DND-41 (cell line): Measurements from ENCODE around the gene ATXN7L1.

Experiments used
- ATAC-seq: fragments of 200-7000 bp; cut with Tn5 transposase; 3 replicates; pipeline ENCODE4 v1.9.1; 2021; ENCODE audit warnings: low read depth; ENCODE audit not compliant: insufficient read depth
- DNase-seq: peaks from one replicate; pipeline ENCODE4 v3.0.0-alpha.2; 2020
- H2AFZ ChIP-seq: 2 replicates; pipeline ENCODE4 v1.6.0; 2012; ENCODE audit warnings: low read depth, low read length
- H3K27ac ChIP-seq: 2 replicates; pipeline ENCODE4 v1.5.1; 2012; ENCODE audit warnings: low read length, inconsistent platforms
- H3K27me3 ChIP-seq: fragments of 200-600 bp; sonication (generic); 2 replicates; pipeline ENCODE4 v1.6.0; 2012; ENCODE audit warnings: low read length, mild to moderate bottlenecking, inconsistent platforms; ENCODE audit not compliant: insufficient read depth, poor library complexity
- H3K36me3 ChIP-seq: 2 replicates; pipeline ENCODE4 v1.5.1; 2012; ENCODE audit warnings: low read length, inconsistent platforms; ENCODE audit not compliant: insufficient read depth
- H3K4me1 ChIP-seq: 2 replicates; pipeline ENCODE4 v1.5.1; 2012; ENCODE audit warnings: mild to moderate bottlenecking, low read length; ENCODE audit not compliant: insufficient read depth
- H3K4me2 ChIP-seq: 2 replicates; pipeline ENCODE4 v1.6.0; 2012; ENCODE audit warnings: mild to moderate bottlenecking, moderate library complexity, low read length, inconsistent platforms; ENCODE audit not compliant: insufficient read depth
- H3K4me3 ChIP-seq, 2 experiments: fragments of 200-600 bp in 1 of 2; shearing (Covaris generic) in 1 of 2; 2 replicates each; pipeline ENCODE4 v1.5.1; 2012 to 2016; ENCODE audit warnings: inconsistent platforms in 2 of 2, low read length in 2 of 2, mild to moderate bottlenecking in 2 of 2, low read depth in 1 of 2, moderate library complexity in 1 of 2
- H3K79me2 ChIP-seq: 2 replicates; pipeline ENCODE4 v1.6.0; 2012; ENCODE audit warnings: low read length, inconsistent platforms; ENCODE audit not compliant: insufficient read depth
- H3K9ac ChIP-seq: 2 replicates; pipeline ENCODE4 v1.6.0; 2012; ENCODE audit warnings: low read depth, mild to moderate bottlenecking, inconsistent platforms, low read length, moderate library complexity
- H3K9me3 ChIP-seq: 2 replicates; pipeline ENCODE4 v1.5.1; 2012; ENCODE audit warnings: low read length, moderate library complexity, mild to moderate bottlenecking, inconsistent platforms; ENCODE audit not compliant: insufficient read depth, severe bottlenecking
- H4K20me1 ChIP-seq: 2 replicates; pipeline ENCODE4 v1.6.0; 2012; ENCODE audit warnings: low read length; ENCODE audit not compliant: insufficient read depth
- CTCF ChIP-seq: IDR thresholded peaks from 2 replicates; pipeline ENCODE4 v1.5.1; 2012; ENCODE audit warnings: borderline replicate concordance, low read length, moderate library complexity, mild to moderate bottlenecking; ENCODE audit not compliant: poor library complexity, severe bottlenecking; ENCODE audit errors: extremely low read depth
- EZH2 ChIP-seq: IDR thresholded peaks from 3 replicates; pipeline ENCODE4 v1.6.1; 2012; ENCODE audit warnings: borderline replicate concordance, low read depth, mild to moderate bottlenecking, moderate library complexity, low read length, inconsistent platforms; ENCODE audit not compliant: severe bottlenecking

ATXN7L1 gene

GRCh38 chr7:105862770-105863169 is 13.6 kb downstream of the ATXN7L1 start:
- Histone ChIP-seq H3K4me3 (no peak overlapping the region), H3K79me2 (no peaks in the 10 kb centered on the region), H3K27me3 (no peaks in the 10 kb centered on the region), H3K4me1 (peaks cover 2% of the 10 kb centered on the region; the same call in 1 of the 2 replicates), H3K4me2 (no peak overlapping the region), H3K9ac (no peak overlapping the region), H3K9me3 (no peaks in the 10 kb centered on the region), H2AFZ (no peak overlapping the region), H3K36me3 (no peaks in the 10 kb centered on the region), H4K20me1 (peaks cover 4% of the 10 kb centered on the region; the same call in 1 of the 2 replicates), H3K27ac (no peak overlapping the region)
- ATAC-seq (no peak), DNase-seq (no peak)
- TF ChIP-seq EZH2 (no peak), CTCF (no peak)

- Histone ChIP-seq H3K36me3 (no peaks in the 10 kb centered on the region), H4K20me1 (peaks cover 4% of the 10 kb centered on the region; the same call in 1 of the 2 replicates), H3K4me2 (no peak overlapping the region), H3K9ac (no peak overlapping the region), H3K27ac (no peak overlapping the region), H3K4me3 (no peak overlapping the region), H3K4me1 (peaks cover 6% of the 10 kb centered on the region), H3K27me3 (no peaks in the 10 kb centered on the region), H3K9me3 (no peaks in the 10 kb centered on the region), H2AFZ (no peak overlapping the region), H3K79me2 (no peaks in the 10 kb centered on the region)
- DNase-seq = no peak
- ATAC-seq = no peak
- TF ChIP-seq EZH2 (no peak), CTCF (no peak)
These were observed 14.1 kb downstream of the ATXN7L1 start for GRCh38 chr7:105862276-105862675.

DNA sequence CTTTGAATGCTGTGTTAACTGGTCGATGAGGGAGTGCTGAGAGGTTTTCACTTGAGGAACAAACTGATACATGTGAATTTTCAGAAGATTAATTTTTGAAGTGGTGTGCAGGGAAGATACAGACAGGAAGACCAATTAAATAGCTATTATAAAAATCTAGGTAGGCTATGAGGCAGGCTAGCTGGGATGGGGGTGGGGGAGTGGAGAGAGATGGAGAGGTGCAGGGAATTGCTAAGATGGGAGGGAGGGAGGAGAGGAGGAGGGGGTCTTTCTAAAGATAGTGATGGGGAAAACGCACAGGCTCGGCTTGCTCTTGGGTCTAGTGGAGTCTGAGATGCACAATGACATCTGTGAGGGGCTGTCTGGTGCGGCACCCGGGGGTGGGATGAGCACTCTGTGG is 15.2 kb downstream of the ATXN7L1 start:
- ATAC-seq (no peak), DNase-seq (no peak)
- Histone ChIP-seq H3K36me3 (no peaks in the 10 kb centered on the region), H3K9ac (no peak overlapping the region), H3K4me3 (no peak overlapping the region), H4K20me1 (peaks cover 4% of the 10 kb centered on the region; the same call in 1 of the 2 replicates), H3K79me2 (no peaks in the 10 kb centered on the region), H3K4me2 (no peak overlapping the region), H3K27ac (no peak overlapping the region), H3K4me1 (peaks cover 8% of the 10 kb centered on the region), H3K9me3 (no peaks in the 10 kb centered on the region), H3K27me3 (no peaks in the 10 kb centered on the region), H2AFZ (no peak overlapping the region)
- TF ChIP-seq EZH2 = no peak

GRCh38 chr7:105860793-105861192 is 15.6 kb downstream of the ATXN7L1 start:
- ATAC-seq = no peak
- H3K4me2 ChIP-seq = no peak overlapping the region
- no peak for DNase-seq

More at GRCh38 chr7:105860793-105861192, 15.6 kb downstream of the ATXN7L1 start:
- Histone ChIP-seq H3K27me3 (no peaks in the 10 kb centered on the region), H3K9ac (no peak overlapping the region), H2AFZ (no peak overlapping the region), H4K20me1 (peaks cover 4% of the 10 kb centered on the region; the same call in 1 of the 2 replicates), H3K27ac (no peak overlapping the region), H3K36me3 (no peaks in the 10 kb centered on the region), H3K4me1 (peaks cover 8% of the 10 kb centered on the region), H3K79me2 (no peaks in the 10 kb centered on the region), H3K4me3 (no peak overlapping the region), H3K9me3 (no peaks in the 10 kb centered on the region)
- TF ChIP-seq CTCF = no peak
- no peak for TF ChIP-seq EZH2
